PFSK-1 (cell line): ENCODE measurements around the gene SPAST.

Source experiments
- FOXP2 ChIP-seq: optimal IDR thresholded peaks from 2 replicates; pipeline ENCODE3; 2011; ENCODE audit warnings: borderline replicate concordance, control low read depth, inconsistent platforms; ENCODE audit not compliant: insufficient read depth; ENCODE audit errors: extremely low read length, extremely low read depth
- POLR2AphosphoS5 ChIP-seq: IDR thresholded peaks from 2 replicates; pipeline ENCODE4 v1.6.1; 2012; ENCODE audit warnings: low read depth, mild to moderate bottlenecking, control low read depth, low read length, moderate library complexity
- REST ChIP-seq, 2 experiments: IDR thresholded peaks; 2 replicates each; pipeline versions ENCODE4 v1.6.1 to v1.8.0; 2011 to 2012; ENCODE audit warnings: low read depth in 2 of 2, low read length in 2 of 2, control low read depth in 1 of 2, inconsistent platforms in 1 of 2, mild to moderate bottlenecking in 1 of 2, moderate library complexity in 1 of 2; ENCODE audit not compliant: insufficient read depth in 1 of 2
- SIN3A ChIP-seq: IDR thresholded peaks from 2 replicates; pipeline ENCODE4 v1.6.1; 2012; ENCODE audit warnings: mild to moderate bottlenecking, low read length, moderate library complexity, borderline replicate concordance; ENCODE audit not compliant: insufficient read depth
- TAF1 ChIP-seq: IDR thresholded peaks from 2 replicates; pipeline ENCODE4 v1.6.1; 2012; ENCODE audit warnings: low read length, control low read depth, borderline replicate concordance; ENCODE audit not compliant: insufficient read depth

SPAST gene

DNA sequence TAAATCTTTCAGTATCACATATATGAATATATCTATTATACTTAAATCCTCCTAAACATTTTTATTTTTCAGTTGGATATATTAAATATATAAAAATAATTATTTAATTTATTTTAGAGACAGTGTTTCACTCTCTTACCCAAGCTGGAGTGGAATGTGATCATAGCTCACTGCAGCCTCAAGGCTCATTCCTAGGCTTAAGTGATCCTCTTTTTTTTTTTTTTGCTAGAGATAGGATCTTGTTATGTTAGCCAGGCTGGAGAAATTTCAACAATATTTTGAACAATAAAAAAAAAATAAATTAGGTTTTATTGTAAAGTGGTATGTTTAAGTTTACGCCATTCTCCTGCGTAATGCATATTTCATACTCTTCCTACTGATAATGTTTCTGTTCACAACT is 4.2 kb downstream of the SPAST start:
- TF ChIP-seq SIN3A (no peak), POLR2AphosphoS5 (no peak), TAF1 (no peak), REST (IDR thresholded peaks at IDR 0.05; ENCODE audit: insufficient read depth in 1 of 2, low read depth in 2 of 2, low read length in 2 of 2) (no peak), FOXP2 (no peak)

DNA sequence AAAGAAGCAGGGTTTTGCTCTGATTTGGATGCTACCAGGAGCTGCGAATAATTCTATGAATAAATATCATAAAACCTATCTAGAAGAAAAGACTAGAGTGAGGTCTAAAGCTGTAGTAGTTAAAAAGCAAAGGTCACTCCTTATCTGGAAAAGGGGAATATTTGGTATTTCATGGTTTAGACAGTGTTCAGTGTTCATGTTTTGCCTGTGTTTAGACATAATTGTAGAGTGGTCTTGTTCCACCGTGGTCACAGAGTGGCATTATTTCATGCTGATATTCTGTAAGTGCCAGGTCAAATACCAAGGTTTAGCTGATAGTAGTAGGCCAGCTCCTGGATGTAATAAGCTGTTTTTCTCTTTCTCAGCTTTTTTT is 10.8 kb downstream of the SPAST start:
- no peak for TF ChIP-seq TAF1
- TF ChIP-seq SIN3A, result no peak
- no peak for TF ChIP-seq POLR2AphosphoS5

DNA sequence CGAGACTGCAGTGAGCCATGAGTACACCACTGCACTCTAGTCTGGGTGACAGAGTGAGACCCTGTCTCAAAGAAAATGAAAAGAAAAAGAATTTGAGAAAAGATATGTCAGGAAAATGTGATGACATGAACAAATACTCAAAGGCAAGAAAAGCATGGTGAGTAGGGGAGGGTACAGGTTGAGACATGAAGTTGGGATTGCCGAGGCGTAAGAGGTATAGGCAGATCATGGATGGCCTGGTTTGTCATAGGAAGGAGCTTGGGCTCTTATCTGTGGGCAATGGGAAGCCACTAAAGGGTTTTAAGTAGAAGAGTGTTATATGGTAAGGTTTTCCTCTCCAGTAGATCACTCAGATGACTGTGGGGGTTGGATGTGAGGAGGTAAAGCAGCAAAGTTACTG is 32.3 kb downstream of the SPAST start:
- TF ChIP-seq POLR2AphosphoS5 (no peak), TAF1 (no peak), REST (IDR thresholded peaks at IDR 0.05; ENCODE audit: insufficient read depth in 1 of 2, low read depth in 2 of 2, low read length in 2 of 2) (no peak), SIN3A (no peak), FOXP2 (no peak)

DNA sequence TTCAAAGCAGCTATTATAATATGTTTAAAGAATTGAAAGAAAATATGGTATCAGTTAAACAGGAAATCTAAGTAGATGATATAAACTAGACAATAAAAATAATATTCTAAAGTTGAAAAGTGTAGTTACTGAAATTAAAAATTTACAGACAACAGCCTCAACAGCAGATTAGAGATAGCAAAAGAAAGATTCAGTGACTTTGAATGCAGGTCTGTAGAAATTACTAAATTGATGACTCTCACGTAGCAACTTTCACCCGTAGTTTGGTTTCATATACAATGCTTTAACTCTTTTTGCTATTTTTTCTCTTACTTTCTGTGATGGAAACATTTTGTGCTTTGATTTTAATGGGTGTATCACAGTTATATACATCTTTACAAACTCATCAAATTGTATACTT is 44.8 kb downstream of the SPAST start:
- TF ChIP-seq SIN3A, result no peak
- TF ChIP-seq TAF1, result no peak
- TF ChIP-seq FOXP2, result no peak
- TF ChIP-seq POLR2AphosphoS5, result no peak
- TF ChIP-seq REST (IDR thresholded peaks at IDR 0.05; ENCODE audit: insufficient read depth in 1 of 2, low read depth in 2 of 2, low read length in 2 of 2), result no peak

GRCh38 chr2:32118055-32118454 is 54.7 kb downstream of the SPAST start:
- no peak for TF ChIP-seq FOXP2
- TF ChIP-seq POLR2AphosphoS5, result no peak
- TF ChIP-seq TAF1, result no peak
- TF ChIP-seq SIN3A, result no peak
- TF ChIP-seq REST (IDR thresholded peaks at IDR 0.05; ENCODE audit: insufficient read depth in 1 of 2, low read depth in 2 of 2, low read length in 2 of 2), result no peak
